AG04450 (cell line): ENCODE data around the gene IL37. TPM values are rescaled to one million over a fixed set of nuclear protein-coding genes. Genes with fewer than 3 reads are reported as not detected.

Experiments
- CTCF ChIA-PET: fragments of 300-600, 350-600 bp; formaldehyde crosslinking; extraction: SDS; loops from one replicate; lab custom pipeline; 2022; ENCODE audit warnings: antibody characterized with exemption, inconsistent platforms; lab: Charles Lee
- POLR2A ChIA-PET: fragments of 350-600 bp; formaldehyde crosslinking; extraction: SDS; loops from one replicate; lab custom pipeline; 2021; ENCODE audit warnings: antibody characterized with exemption, inconsistent platforms; lab: Yijun Ruan, JAX
- DNase-seq: peaks from one replicate; pipeline ENCODE4 v3.0.0-alpha.2; 2011; ENCODE audit warnings: low read depth, low spot score
- H3K27ac ChIP-seq: one replicate; pipeline ENCODE4 v1.5.1; 2012; ENCODE audit warnings: low read depth, low read length, control low read depth
- H3K27me3 ChIP-seq: one replicate; pipeline ENCODE4 v1.6.0; 2012; ENCODE audit warnings: low read length; ENCODE audit not compliant: control insufficient read depth, insufficient read depth
- H3K4me3 ChIP-seq: 2 replicates; pipeline ENCODE4 v1.5.1; 2011; ENCODE audit warnings: mild to moderate bottlenecking, low read depth, low read length, control low read depth
- H3K9me3 ChIP-seq: 2 replicates; pipeline ENCODE4 v1.5.1; 2012; ENCODE audit warnings: low read length; ENCODE audit not compliant: control insufficient read depth, insufficient read depth
- CTCF ChIP-seq: IDR thresholded peaks from 2 replicates; pipeline ENCODE4 v1.5.1; 2011; ENCODE audit warnings: low read depth, low read length, control low read depth, inconsistent platforms
- polyA plus RNA-seq: library from polyadenylated mRNA; depleted of rRNA; stranded (reverse); fragments of >200 nt; gene quantifications from 2 replicates; pipeline ENCODE4 v1.2.3, GENCODE V29; 2011

IL37 gene
- polyA plus RNA-seq, 1 experiment = not detected

GRCh38 chr2:112916145-112916571 lies 5.2 kb downstream of the IL37 start:
- H3K27ac ChIP-seq = no peak overlapping the region
- POLR2A ChIA-PET = no interaction called here
- H3K27me3 ChIP-seq = peaks cover 6% of the 10 kb centered on the region
- no peak for DNase-seq
- CTCF ChIA-PET = interaction anchor here (1.2 kb wide), 1 partner anchor 26 kb away, joined by 3 read pairs; no protein-coding TSS in a partner anchor
- H3K4me3 ChIP-seq = no peak overlapping the region
- H3K9me3 ChIP-seq = no peaks in the 10 kb centered on the region
- TF ChIP-seq CTCF = no peak

- Histone ChIP-seq H3K4me3 (no peak overlapping the region), H3K9me3 (no peaks in the 10 kb centered on the region), H3K27ac (no peak overlapping the region), H3K27me3 (peaks cover 6% of the 10 kb centered on the region)
- TF ChIP-seq CTCF = no peak
- ChIA-PET POLR2A (no interaction called here), CTCF (interaction anchor here (0.5 to 3.0 kb wide), 3 partner anchors 17 to 25 kb away, joined by 3 to 10 read pairs (median 9); no protein-coding TSS in a partner anchor)
- DNase-seq = no peak
Measured at GRCh38 chr2:112916625-112917247, 5.8 kb downstream of the IL37 start.

- ChIA-PET POLR2A (no interaction called here), CTCF (interaction anchor here (0.6 to 3.0 kb wide), 3 partner anchors 24 to 192 kb away, joined by 3 to 10 read pairs (median 3); no protein-coding TSS in a partner anchor)
- TF ChIP-seq CTCF = no peak
- no peak for DNase-seq
- Histone ChIP-seq H3K9me3 (no peaks in the 10 kb centered on the region), H3K27me3 (peaks cover 6% of the 10 kb centered on the region), H3K4me3 (no peak overlapping the region), H3K27ac (no peak overlapping the region)
Measured at GRCh38 chr2:112917856-112918255, 6.9 kb downstream of the IL37 start.

GRCh38 chr2:112918256-112918655 lies 7.3 kb downstream of the IL37 start:
- TF ChIP-seq CTCF = no peak
- no peaks in the 10 kb centered on the region for H3K9me3 ChIP-seq
- peaks cover 6% of the 10 kb centered on the region for H3K27me3 ChIP-seq
- CTCF ChIA-PET = interaction anchor here (0.6 to 3.0 kb wide), 3 partner anchors 23 to 192 kb away, joined by 3 to 10 read pairs (median 3); no protein-coding TSS in a partner anchor
- POLR2A ChIA-PET = no interaction called here
- H3K4me3 ChIP-seq = no peak overlapping the region
- H3K27ac ChIP-seq = no peak overlapping the region
- no peak for DNase-seq

GRCh38 chr2:112919086-112919485 lies 8.1 kb downstream of the IL37 start:
- Histone ChIP-seq H3K27me3 (peaks cover 10% of the 10 kb centered on the region), H3K4me3 (no peak overlapping the region), H3K27ac (no peak overlapping the region), H3K9me3 (no peaks in the 10 kb centered on the region)
- ChIA-PET CTCF (interaction anchor here (3.0 kb wide), 1 partner anchor 23 kb away, joined by 10 read pairs; no protein-coding TSS in a partner anchor), POLR2A (no interaction called here)
- TF ChIP-seq CTCF = no peak
- no peak for DNase-seq
